Measurements from ENCODE around the gene UPF1. TPM values are rescaled to one million over a fixed set of nuclear protein-coding genes. Genes with fewer than 3 reads are reported as not detected.

Gene UPF1
- total and polyA plus RNA-seq, 2 of the 13 experiments (the other 11 are each of a cell fraction or from before 2014, with no cell fraction given): 16.9 to 41.8 TPM

DNA sequence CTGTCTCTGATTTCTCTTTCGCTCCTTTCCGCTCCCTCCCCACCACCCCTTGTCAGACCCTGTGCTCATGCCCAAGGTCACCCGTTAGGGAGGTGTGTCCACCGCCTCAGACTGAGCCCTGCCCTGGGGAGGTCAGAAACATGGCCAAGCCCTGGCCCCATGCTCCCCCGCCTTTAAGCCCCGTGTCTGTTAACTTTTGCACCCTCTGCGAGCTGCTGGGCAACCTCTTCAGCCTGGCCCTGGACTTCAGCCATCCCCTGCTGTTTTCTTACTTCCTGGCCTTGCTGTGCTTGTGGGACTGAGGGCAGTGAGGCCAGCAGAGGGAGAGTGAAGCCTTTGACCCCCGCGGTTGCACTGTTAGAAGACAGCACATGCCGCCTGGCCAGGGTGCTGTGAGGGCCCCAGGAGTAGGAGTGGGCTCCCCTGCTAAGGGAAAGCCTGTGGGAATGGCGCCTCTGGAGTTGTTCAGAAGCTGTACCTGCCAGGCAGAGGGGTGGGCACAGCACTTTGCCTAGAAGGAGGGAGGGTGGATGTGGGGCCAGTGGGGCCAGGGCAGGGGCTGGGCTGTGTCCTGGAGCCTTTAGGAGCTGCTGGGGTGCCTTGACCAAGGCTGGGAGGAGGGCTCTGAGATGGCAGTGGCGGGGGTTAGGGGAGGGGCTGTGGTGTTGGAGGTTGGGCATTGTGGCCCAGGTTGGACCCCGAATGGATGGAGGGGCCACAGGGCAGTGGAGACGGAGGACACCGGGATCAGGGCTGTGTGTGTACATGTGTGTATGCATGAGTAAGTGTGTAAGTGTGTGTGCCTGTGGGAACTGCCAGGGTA is 7.9 kb downstream of the UPF1 start (continued):
- TF ChIP-seq, protein P1, sequence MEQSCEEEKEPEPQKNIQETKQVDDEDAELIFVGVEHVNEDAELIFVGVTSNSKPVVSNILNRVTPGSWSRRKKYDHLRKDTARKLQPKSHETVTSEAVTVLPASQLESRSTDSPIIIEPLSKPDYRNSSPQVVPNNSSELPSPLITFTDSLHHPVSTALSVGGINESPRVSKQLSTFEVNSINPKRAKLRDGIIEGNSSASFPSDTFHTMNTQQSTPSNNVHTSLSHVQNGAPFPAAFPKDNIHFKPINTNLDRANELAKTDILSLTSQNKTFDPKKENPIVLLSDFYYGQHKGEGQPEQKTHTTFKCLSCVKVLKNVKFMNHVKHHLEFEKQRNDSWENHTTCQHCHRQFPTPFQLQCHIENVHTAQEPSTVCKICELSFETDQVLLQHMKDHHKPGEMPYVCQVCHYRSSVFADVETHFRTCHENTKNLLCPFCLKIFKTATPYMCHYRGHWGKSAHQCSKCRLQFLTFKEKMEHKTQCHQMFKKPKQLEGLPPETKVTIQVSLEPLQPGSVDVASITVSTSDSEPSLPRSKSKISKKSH (CRISPR knock-in tag; IDR thresholded peaks at IDR 0.05; ENCODE audit: borderline replicate concordance): peak; percentile 58; the same call in 1 of the 2 replicates
- peak; percentile 93 for TF ChIP-seq ZNF605 (CRISPR knock-in tag; IDR thresholded peaks at IDR 0.05)
- TF ChIP-seq ZNF33B (CRISPR knock-in tag; IDR thresholded peaks at IDR 0.05): 0 out of 2 replicates have a peak, but pooled peaks have one; percentile 76
- TF ChIP-seq ZNF567 (CRISPR knock-in tag; IDR thresholded peaks at IDR 0.05; ENCODE audit: borderline replicate concordance): peak; percentile 42; the same call in 1 of the 2 replicates
- peak; percentile 62 for TF ChIP-seq CEBPG (CRISPR knock-in tag; IDR thresholded peaks at IDR 0.05)
- TF ChIP-seq, protein P2, sequence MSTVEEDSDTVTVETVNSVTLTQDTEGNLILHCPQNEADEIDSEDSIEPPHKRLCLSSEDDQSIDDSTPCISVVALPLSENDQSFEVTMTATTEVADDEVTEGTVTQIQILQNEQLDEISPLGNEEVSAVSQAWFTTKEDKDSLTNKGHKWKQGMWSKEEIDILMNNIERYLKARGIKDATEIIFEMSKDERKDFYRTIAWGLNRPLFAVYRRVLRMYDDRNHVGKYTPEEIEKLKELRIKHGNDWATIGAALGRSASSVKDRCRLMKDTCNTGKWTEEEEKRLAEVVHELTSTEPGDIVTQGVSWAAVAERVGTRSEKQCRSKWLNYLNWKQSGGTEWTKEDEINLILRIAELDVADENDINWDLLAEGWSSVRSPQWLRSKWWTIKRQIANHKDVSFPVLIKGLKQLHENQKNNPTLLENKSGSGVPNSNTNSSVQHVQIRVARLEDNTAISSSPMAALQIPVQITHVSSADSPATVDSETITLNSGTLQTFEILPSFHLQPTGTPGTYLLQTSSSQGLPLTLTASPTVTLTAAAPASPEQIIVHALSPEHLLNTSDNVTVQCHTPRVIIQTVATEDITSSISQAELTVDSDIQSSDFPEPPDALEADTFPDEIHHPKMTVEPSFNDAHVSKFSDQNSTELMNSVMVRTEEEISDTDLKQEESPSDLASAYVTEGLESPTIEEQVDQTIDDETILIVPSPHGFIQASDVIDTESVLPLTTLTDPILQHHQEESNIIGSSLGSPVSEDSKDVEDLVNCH (CRISPR knock-in tag; IDR thresholded peaks at IDR 0.05): peak; percentile 46; the same call in 1 of the 2 replicates
- no peak for TF ChIP-seq ZNF652 (CRISPR knock-in tag; IDR thresholded peaks at IDR 0.05; ENCODE audit: borderline replicate concordance, low read depth)
- TF ChIP-seq TBX2 (CRISPR knock-in tag; IDR thresholded peaks at IDR 0.05; ENCODE audit: borderline replicate concordance): peak; percentile 96
- TF ChIP-seq, protein P3, sequence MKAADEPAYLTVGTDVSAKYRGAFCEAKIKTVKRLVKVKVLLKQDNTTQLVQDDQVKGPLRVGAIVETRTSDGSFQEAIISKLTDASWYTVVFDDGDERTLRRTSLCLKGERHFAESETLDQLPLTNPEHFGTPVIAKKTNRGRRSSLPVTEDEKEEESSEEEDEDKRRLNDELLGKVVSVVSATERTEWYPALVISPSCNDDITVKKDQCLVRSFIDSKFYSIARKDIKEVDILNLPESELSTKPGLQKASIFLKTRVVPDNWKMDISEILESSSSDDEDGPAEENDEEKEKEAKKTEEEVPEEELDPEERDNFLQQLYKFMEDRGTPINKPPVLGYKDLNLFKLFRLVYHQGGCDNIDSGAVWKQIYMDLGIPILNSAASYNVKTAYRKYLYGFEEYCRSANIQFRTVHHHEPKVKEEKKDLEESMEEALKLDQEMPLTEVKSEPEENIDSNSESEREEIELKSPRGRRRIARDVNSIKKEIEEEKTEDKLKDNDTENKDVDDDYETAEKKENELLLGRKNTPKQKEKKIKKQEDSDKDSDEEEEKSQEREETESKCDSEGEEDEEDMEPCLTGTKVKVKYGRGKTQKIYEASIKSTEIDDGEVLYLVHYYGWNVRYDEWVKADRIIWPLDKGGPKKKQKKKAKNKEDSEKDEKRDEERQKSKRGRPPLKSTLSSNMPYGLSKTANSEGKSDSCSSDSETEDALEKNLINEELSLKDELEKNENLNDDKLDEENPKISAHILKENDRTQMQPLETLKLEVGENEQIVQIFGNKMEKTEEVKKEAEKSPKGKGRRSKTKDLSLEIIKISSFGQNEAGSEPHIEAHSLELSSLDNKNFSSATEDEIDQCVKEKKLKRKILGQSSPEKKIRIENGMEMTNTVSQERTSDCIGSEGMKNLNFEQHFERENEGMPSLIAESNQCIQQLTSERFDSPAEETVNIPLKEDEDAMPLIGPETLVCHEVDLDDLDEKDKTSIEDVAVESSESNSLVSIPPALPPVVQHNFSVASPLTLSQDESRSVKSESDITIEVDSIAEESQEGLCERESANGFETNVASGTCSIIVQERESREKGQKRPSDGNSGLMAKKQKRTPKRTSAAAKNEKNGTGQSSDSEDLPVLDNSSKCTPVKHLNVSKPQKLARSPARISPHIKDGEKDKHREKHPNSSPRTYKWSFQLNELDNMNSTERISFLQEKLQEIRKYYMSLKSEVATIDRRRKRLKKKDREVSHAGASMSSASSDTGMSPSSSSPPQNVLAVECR (CRISPR knock-in tag; IDR thresholded peaks at IDR 0.05; ENCODE audit: borderline replicate concordance): peak; percentile 91; the same call in 1 of the 2 replicates
- TF ChIP-seq ZBTB1 (CRISPR knock-in tag; IDR thresholded peaks at IDR 0.05; ENCODE audit: borderline replicate concordance): no peak
- TF ChIP-seq ZBTB3 (CRISPR knock-in tag; IDR thresholded peaks at IDR 0.05; ENCODE audit: borderline replicate concordance, low read depth): no peak
- 0 out of 4 replicates have a peak, but pooled peaks of 1 of the 2 experiments have one; percentile 12 for TF ChIP-seq POLR2A (IDR thresholded peaks at IDR 0.05; ENCODE audit: insufficient read depth in 1 of 2, low read depth in 2 of 2, low read length in 2 of 2)
- TF ChIP-seq, protein P4, sequence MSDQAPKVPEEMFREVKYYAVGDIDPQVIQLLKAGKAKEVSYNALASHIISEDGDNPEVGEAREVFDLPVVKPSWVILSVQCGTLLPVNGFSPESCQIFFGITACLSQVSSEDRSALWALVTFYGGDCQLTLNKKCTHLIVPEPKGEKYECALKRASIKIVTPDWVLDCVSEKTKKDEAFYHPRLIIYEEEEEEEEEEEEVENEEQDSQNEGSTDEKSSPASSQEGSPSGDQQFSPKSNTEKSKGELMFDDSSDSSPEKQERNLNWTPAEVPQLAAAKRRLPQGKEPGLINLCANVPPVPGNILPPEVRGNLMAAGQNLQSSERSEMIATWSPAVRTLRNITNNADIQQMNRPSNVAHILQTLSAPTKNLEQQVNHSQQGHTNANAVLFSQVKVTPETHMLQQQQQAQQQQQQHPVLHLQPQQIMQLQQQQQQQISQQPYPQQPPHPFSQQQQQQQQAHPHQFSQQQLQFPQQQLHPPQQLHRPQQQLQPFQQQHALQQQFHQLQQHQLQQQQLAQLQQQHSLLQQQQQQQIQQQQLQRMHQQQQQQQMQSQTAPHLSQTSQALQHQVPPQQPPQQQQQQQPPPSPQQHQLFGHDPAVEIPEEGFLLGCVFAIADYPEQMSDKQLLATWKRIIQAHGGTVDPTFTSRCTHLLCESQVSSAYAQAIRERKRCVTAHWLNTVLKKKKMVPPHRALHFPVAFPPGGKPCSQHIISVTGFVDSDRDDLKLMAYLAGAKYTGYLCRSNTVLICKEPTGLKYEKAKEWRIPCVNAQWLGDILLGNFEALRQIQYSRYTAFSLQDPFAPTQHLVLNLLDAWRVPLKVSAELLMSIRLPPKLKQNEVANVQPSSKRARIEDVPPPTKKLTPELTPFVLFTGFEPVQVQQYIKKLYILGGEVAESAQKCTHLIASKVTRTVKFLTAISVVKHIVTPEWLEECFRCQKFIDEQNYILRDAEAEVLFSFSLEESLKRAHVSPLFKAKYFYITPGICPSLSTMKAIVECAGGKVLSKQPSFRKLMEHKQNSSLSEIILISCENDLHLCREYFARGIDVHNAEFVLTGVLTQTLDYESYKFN (CRISPR knock-in tag; conservative IDR thresholded peaks at IDR 0.05): peak; percentile 98
- peak; percentile 89 for TF ChIP-seq ZNF768 (CRISPR knock-in tag; IDR thresholded peaks at IDR 0.05)
- peak; percentile 9; the same call in 1 of the 2 replicates for TF ChIP-seq ATF7-NPFF (CRISPR knock-in tag; IDR thresholded peaks at IDR 0.05; ENCODE audit: low read depth)
- TF ChIP-seq ZNF607 (CRISPR knock-in tag; IDR thresholded peaks at IDR 0.05; ENCODE audit: borderline replicate concordance): 0 out of 2 replicates have a peak, but pooled peaks have one; percentile 63

All from HepG2 (cell line).